Activated CD4-positive, alpha-beta T cell treated with anti-CD3 and anti-CD28 coated beads, Interleukin-2, amount 10 ng/mL, durations not matched to agents 24 days and 14 days (primary cell): ENCODE measurements around the gene ACCS. TPM values are rescaled to one million over a fixed set of nuclear protein-coding genes. Genes with fewer than 3 reads are reported as not detected.

ENCODE experiments used
- DNase-seq: peaks from one replicate; pipeline ENCODE4 v3.0.0; 2022
- H3K27ac Mint-ChIP-seq: one replicate; pipeline ENCODE4 v1.8.0; 2022; ENCODE audit warnings: mild to moderate bottlenecking, mixed read lengths
- H3K27me3 Mint-ChIP-seq: one replicate; pipeline ENCODE4 v1.8.0; 2022; ENCODE audit warnings: mixed read lengths
- H3K36me3 Mint-ChIP-seq: one replicate; pipeline ENCODE4 v1.8.0; 2022; ENCODE audit warnings: low read depth, mild to moderate bottlenecking, mixed read lengths
- H3K4me1 Mint-ChIP-seq: one replicate; pipeline ENCODE4 v1.8.0; 2021; ENCODE audit warnings: mixed read lengths
- H3K4me3 Mint-ChIP-seq: one replicate; pipeline ENCODE4 v1.8.0; 2022; ENCODE audit warnings: mild to moderate bottlenecking, moderate library complexity, mixed read lengths
- H3K9me3 Mint-ChIP-seq: one replicate; pipeline ENCODE4 v1.8.0; 2021; ENCODE audit warnings: mixed read lengths
- intact Hi-C: fragments of 100-400 bp; cut with micrococcal nuclease; formaldehyde crosslinking; loops from one replicate; pipeline ENCODE4 v1.15.1; 2023
- total RNA-seq: library from RNA; stranded (reverse); gene quantifications from 2 replicates; pipeline ENCODE4 v1.2.3, GENCODE V29; 2022

The ACCS gene, protein sequence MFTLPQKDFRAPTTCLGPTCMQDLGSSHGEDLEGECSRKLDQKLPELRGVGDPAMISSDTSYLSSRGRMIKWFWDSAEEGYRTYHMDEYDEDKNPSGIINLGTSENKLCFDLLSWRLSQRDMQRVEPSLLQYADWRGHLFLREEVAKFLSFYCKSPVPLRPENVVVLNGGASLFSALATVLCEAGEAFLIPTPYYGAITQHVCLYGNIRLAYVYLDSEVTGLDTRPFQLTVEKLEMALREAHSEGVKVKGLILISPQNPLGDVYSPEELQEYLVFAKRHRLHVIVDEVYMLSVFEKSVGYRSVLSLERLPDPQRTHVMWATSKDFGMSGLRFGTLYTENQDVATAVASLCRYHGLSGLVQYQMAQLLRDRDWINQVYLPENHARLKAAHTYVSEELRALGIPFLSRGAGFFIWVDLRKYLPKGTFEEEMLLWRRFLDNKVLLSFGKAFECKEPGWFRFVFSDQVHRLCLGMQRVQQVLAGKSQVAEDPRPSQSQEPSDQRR
- total RNA-seq: 19.7 and 21.7 TPM in 2 replicates

DNA sequence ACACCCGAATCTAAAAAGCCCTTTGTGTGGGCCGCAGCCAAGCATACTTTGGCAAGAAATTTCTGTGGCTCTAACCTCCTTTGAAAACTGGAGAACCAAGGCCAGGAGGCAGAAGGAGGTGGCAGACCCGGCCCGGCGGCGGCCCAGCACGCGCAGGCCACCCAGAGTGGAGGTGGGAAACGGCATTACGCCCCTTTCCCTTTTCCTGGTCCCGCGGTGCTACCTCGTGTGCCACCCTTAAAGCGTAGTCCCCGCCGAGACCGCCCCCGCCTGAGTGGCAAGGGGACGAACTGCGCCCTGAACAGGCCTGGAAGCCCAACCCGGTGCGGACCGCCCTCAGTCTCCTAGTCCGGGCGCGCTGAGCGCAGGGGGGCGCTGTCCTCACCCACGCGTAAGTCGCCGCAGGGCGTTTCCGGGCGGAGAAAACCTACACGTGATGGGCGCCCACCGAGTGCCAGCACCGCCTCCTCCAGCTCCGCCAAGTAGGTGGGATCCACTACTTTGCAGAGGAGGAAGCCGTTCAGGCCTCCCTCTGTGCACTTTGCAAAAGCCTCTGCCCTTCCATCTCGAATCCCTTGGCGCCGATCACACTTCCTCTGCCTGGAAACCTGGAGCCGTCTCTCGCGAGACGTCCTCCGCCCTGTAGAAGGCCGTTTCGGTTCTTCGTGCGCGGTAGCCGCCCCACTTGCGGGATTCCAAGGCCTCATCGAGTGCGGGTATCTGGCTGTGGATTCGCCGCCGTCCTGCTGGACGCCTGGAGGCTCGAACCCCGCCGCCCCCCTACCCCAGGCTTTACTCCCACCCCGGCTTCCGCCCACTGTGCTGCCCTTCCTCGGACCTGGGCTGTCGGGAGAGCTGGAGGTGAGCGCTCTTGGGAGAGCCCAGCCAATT is at the start of gene ACCS:
Gene ACCS, plus strand, starts transcription at position 430 of the 891 bp plus-strand sequence. CDS start 1,358 bp downstream, outside the sequence.
- Mint-ChIP-seq H3K9me3 (peaks cover 4% of the 10 kb centered on the region), H3K27me3 (peaks cover 2% of the 10 kb centered on the region), H3K27ac (peak within 1 kb of the TSS; percentile 95), H3K4me3 (peak within 1 kb of the TSS; percentile 92), H3K4me1 (peaks cover 25% of the 10 kb centered on the region), H3K36me3 (peaks cover 9% of the 10 kb centered on the region)
- intact Hi-C loops: loop anchor here (1.0 to 5.0 kb wide), 3 partner anchors 29 to 384 kb away; partner anchors contain the start of genes C11orf96, EXT2 and HSD17B12
- DNase-seq: peak; percentile 97

DNA sequence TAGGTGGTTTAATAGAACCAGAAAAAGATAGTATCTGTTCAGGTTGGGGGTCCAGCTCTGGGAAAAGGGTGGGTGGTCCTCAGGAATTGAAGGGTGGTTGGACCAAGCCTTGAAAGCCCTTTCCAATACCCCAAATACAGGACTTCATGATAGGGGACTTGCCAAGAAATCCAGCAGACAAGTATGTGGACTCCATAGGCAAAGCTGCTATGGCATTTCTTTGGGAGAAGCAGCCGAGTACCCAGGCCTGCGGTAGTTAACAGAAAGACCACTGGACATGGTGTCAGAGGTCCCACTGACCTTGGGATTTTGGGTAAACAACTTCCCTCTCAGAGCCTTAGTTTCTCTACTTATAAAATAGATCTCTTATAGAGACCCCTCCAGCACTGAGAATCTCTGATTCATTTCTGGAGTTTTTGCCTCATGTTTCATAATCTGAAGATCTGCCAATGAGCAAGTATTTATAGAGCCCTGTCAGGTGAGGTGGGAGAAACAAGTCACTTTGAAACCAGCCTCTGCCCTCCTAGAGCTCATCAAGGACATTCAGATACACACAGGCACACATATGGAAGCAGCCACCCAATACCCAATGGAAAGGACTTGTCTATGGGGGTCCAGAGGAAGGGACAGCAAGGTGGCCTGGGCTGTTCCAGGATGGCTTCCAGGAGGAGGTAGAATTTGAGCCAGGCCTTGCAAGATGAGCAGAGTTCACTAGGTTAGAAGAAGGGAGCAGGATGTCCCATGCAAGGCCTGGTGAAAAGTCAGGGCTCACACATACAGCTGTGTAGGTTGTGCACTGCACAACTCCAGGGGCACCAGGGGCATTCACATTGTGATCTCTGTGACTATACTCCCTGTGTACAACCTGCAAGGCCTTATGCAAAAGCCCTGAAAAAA is 49.3 kb upstream of the ACCS start:
- no peaks in the 10 kb centered on the region for H3K36me3 Mint-ChIP-seq
- H3K27me3 Mint-ChIP-seq: peaks cover 22% of the 10 kb centered on the region
- no peak overlapping the region for H3K27ac Mint-ChIP-seq
- no peaks in the 10 kb centered on the region for H3K9me3 Mint-ChIP-seq
- H3K4me3 Mint-ChIP-seq: no peak overlapping the region
- peaks cover 2% of the 10 kb centered on the region for H3K4me1 Mint-ChIP-seq
- no peak for DNase-seq
- intact Hi-C loops: no loop called here

DNA sequence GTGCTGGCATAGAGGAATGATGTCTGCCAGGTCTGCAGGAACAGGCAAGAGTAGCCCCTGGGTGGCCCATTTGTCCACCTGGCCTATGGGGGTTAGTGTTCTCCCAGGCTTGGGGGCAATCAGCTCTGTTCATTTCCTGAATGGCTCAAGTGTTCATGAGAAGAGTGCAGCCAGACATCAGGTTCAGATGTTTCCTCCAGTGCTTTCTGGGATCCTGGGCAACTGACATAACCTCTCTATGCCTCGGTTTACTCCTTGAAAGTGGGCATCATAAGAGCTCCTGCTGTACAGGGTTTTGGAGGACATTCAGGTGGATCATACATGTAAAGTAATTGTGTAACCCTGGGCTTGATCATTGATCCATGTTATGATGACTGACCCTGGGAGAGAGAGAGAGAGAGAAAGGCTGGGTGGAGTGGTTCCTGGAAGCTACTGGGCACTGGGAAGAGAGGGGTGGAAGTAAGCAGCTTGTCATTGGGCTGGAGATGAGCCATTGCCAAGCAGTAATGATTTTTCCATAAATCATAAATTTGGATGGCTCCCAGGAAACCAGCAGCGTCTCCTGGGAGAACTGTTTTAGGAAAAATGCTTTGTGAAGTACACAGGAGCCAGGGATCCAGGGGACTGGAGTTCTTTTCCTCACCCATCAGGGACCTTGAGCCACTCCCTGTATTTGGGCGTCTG is 48.5 kb upstream of the ACCS start:
- Mint-ChIP-seq H3K27me3 (peaks cover 22% of the 10 kb centered on the region), H3K4me3 (no peak overlapping the region), H3K27ac (no peak overlapping the region), H3K36me3 (no peaks in the 10 kb centered on the region), H3K4me1 (peaks cover 2% of the 10 kb centered on the region), H3K9me3 (no peaks in the 10 kb centered on the region)
- no peak for DNase-seq
- intact Hi-C loops: no loop called here

DNA sequence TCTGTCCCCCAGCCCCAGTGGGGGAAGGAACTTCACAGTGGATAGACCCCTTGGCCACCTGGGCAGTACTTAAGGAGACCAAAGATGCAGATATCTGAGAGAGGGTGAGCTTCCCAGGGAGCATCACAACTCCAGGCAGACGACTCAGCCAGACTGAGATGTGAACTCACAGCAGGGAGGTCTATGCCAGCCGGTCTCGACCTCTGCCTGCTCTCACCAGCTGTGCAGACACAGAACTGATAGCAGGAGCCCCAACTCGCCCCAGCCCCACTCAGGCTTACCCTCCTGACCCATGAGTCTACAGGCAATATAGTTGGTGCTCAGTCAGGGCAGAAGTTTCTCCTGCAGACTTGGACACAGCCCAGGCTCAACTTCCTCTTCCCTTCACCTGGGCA is 47.9 kb upstream of the ACCS start:
- Mint-ChIP-seq H3K4me1 (peaks cover 2% of the 10 kb centered on the region), H3K36me3 (no peaks in the 10 kb centered on the region), H3K4me3 (no peak overlapping the region), H3K27me3 (peaks cover 20% of the 10 kb centered on the region), H3K9me3 (no peaks in the 10 kb centered on the region), H3K27ac (no peak overlapping the region)
- no peak for DNase-seq
- intact Hi-C loops: no loop called here

DNA sequence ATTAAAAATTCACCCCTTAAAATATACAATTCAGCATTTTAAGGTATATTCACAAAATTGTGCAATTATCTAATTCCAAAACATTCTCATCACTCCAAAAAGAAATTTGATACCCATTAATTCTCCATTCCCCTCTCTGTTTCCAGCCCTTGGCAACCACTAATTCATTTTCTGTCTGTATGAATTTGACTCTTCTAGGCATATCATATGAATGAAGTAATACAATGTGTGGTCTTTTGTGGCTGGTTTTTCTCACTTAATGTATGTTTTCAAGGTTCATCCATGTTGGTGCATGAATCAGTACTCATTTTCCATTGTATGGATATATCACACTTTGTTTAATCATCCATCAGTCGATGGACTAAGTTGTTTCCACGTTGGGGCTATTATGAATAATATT is 47.2 kb upstream of the ACCS start:
- DNase-seq: no peak
- no peaks in the 10 kb centered on the region for H3K36me3 Mint-ChIP-seq
- peaks cover 23% of the 10 kb centered on the region for H3K27me3 Mint-ChIP-seq
- no peaks in the 10 kb centered on the region for H3K9me3 Mint-ChIP-seq
- intact Hi-C loops: no loop called here
- no peak overlapping the region for H3K27ac Mint-ChIP-seq
- H3K4me3 Mint-ChIP-seq: no peak overlapping the region
- peaks cover 2% of the 10 kb centered on the region for H3K4me1 Mint-ChIP-seq

DNA sequence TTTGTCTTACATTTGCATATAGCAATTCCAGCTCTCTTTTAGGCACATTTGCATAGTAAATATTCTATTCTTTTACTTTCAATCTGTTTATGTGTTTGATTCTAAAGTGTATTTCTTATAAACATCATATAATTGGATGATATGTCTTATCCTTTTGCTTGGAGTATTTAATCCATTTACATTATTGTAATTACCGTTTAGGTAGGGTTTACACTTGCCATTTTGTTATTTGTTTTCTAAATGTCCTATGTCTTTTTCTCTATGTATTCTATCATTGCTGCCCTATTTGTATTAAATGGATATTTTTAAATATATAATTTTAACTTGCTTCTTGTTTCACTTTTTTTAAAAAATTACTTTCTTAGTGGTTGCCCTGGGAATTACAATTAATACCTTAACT is 41.1 kb upstream of the ACCS start:
- intact Hi-C loops: no loop called here
- Mint-ChIP-seq H3K27ac (no peak overlapping the region), H3K9me3 (no peaks in the 10 kb centered on the region), H3K4me3 (no peak overlapping the region), H3K4me1 (no peaks in the 10 kb centered on the region), H3K27me3 (peaks cover 27% of the 10 kb centered on the region), H3K36me3 (no peaks in the 10 kb centered on the region)
- no peak for DNase-seq

DNA sequence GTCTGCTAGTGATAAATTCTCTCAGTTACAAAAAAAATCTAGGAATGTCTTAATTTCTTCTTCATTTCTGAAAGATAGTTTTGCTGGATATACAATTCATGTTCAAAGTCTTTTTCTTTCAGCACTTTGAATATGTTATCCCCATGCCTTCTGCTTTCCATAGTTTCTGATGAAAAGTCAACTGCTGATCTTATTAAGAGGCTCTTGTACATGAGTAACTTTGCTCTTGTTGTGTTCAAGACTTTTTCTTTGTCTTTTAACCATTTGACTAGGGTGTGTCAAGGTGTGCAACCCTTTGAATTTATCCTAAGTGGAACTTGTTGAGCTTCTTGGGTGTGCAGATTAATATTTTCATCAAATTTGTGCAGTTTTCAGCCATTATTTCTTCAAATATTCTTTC is 40.3 kb upstream of the ACCS start:
- no peaks in the 10 kb centered on the region for H3K4me1 Mint-ChIP-seq
- intact Hi-C loops: no loop called here
- H3K27ac Mint-ChIP-seq: no peak overlapping the region
- peaks cover 23% of the 10 kb centered on the region for H3K27me3 Mint-ChIP-seq
- H3K9me3 Mint-ChIP-seq: no peaks in the 10 kb centered on the region
- no peak for DNase-seq
- H3K36me3 Mint-ChIP-seq: no peaks in the 10 kb centered on the region
- no peak overlapping the region for H3K4me3 Mint-ChIP-seq

DNA sequence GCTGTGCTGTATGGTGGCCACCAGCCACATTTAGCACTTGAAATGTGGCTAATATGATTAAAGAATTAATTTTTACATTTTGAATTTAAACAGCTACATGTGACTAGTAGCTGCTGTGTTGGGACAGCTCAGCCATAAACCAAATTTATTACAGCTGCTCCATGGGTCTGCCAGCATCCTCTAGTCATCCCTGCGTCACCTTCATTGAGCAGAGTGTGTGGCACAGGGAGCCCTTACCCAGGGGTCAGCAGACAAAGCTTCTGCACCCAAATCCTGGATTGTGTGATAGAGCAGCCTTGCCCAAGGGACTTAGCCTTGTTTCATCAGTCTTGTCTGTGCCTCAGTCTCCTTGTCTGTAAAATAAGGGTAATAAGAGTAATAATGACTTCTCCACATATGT is 37.7 kb upstream of the ACCS start:
- Mint-ChIP-seq H3K36me3 (no peaks in the 10 kb centered on the region), H3K9me3 (no peaks in the 10 kb centered on the region), H3K27me3 (peaks cover 12% of the 10 kb centered on the region), H3K27ac (no peak overlapping the region), H3K4me3 (no peak overlapping the region), H3K4me1 (no peaks in the 10 kb centered on the region)
- no peak for DNase-seq
- intact Hi-C loops: no loop called here

DNA sequence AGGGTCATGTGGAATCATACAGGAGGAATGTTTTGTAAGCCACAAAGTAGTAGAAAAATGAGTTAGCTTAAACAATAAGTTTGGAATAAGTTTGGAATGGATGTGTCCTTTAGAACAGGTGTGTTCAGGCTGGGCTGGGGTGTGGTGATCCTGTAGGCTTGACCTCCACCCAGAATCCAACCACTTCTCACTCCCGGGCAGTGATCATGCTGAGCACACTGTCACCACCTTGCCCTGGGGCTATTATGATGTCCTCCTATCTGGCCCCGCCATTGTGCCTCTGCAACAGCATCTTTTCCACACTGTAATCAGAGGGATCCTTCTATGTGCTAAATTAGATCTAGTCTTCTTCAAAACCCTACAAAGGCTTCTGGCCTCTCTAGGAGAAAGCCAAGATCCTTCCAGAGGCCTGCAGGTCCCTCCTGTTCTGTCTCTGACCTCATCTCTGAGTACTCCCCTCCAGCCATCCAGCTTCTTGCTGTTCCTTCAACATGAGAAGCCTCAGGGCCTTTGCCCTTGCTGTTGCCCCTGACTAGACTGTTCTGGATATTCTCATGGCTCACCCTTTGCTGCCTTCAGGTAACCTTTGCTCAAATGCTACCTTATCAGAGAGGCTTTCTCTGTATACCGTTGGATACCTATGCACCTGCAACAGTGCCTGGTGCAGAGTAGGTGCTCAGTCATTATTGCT is 37.1 kb upstream of the ACCS start:
- Mint-ChIP-seq H3K27ac (no peak overlapping the region), H3K27me3 (peaks cover 12% of the 10 kb centered on the region), H3K4me3 (no peak overlapping the region), H3K36me3 (no peaks in the 10 kb centered on the region), H3K9me3 (no peaks in the 10 kb centered on the region), H3K4me1 (no peaks in the 10 kb centered on the region)
- no peak for DNase-seq
- intact Hi-C loops: no loop called here

DNA sequence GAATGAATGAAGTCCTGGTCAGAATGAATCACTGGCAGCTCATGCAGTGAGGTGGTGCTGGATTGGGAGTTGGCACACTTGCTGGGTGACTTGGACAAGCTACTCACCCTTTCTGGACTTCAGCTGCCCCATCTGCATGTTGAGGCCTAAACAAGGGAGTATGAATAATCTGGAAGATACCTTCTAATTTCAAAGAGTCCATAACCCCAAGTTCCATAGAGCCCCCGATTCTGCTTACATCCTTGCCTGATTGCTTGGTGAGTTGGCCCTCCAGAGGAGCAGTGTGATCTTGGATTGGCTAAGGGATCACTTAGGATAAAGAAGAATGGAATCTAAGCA is 36.6 kb upstream of the ACCS start:
- intact Hi-C loops: no loop called here
- Mint-ChIP-seq H3K4me3 (no peak overlapping the region), H3K27ac (no peak overlapping the region), H3K36me3 (no peaks in the 10 kb centered on the region), H3K27me3 (peaks cover 12% of the 10 kb centered on the region), H3K4me1 (no peaks in the 10 kb centered on the region), H3K9me3 (no peaks in the 10 kb centered on the region)
- DNase-seq: no peak

DNA sequence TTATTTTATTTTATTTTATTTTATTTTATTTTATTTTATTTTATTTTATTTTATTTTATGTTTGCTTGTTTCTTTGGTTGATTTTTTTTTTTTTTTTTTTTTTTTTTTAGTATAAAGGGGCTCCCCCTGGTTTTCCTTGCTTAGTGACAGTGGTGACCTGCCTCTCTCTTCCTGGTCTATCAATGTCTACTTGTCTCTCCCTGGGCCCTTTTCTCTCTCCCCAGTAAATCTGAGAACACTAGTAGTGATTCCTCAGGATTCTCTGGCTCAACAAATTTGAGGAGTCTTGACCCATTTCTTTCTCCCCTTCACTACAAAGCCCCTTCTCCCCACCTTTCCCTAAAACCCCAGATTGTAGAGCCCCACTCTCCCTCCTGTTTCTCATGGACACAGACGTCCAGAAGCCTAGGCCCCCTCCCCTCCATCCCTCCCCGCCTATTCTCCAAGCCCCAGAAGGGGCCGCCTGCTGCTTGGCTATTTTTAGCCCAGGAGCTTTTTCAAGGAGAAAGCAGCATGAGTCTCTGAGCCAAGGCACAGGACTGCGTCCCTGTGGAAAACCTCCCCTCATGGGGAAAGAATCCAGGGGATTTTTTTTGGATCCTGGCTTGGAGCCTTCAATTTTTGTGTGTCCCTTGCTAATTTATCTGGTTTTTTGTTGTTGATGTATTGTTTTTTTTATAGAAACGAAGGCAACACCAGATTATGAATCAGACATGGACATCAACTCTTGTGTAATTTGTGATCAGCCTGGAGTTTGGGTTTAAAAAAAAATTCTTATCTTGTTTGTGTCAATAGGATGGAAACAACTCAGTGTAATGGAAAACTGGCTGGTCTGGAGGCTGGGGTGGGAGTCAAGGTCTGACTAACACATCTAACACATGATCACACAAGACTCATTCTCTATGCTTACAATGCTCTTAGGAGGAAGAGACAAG is 35.8 kb upstream of the ACCS start:
- intact Hi-C loops: no loop called here

DNA sequence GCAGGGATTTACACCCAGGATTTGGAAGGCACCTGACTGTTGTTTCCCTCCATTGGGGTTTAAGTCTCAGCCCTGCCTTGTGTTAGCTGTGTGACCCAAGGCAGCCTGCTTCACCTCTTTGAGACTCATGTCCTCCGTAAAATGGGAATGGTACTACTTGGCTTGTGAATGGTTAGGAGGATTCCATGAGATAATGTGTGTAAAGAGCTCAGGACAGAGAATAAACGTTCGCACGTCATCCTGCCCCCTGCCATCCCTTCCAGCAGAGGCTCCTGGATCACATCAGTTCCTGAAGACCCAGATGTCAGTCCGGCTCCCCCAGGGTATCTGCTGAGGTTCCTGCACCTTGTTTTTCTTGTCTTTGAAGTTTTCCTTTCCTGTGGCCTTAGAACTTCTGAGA is 35.1 kb upstream of the ACCS start:
- H3K9me3 Mint-ChIP-seq: no peaks in the 10 kb centered on the region
- no peaks in the 10 kb centered on the region for H3K36me3 Mint-ChIP-seq
- no peaks in the 10 kb centered on the region for H3K4me1 Mint-ChIP-seq
- no peak overlapping the region for H3K4me3 Mint-ChIP-seq
- no peak for DNase-seq
- H3K27me3 Mint-ChIP-seq: peaks cover 12% of the 10 kb centered on the region
- H3K27ac Mint-ChIP-seq: no peak overlapping the region
- intact Hi-C loops: no loop called here

More for the DNA sequence above, 35.8 kb upstream of the ACCS start:
- peaks cover 12% of the 10 kb centered on the region for H3K27me3 Mint-ChIP-seq
- peak overlapping the region; percentile 27 for H3K27ac Mint-ChIP-seq
- H3K36me3 Mint-ChIP-seq: no peaks in the 10 kb centered on the region
- no peak for DNase-seq
- no peak overlapping the region for H3K4me3 Mint-ChIP-seq
- no peaks in the 10 kb centered on the region for H3K4me1 Mint-ChIP-seq
- no peaks in the 10 kb centered on the region for H3K9me3 Mint-ChIP-seq
